ENCODE measurements around the gene ARHGEF19. TPM values are rescaled to one million over a fixed set of nuclear protein-coding genes. Genes with fewer than 3 reads are reported as not detected.

Gene ARHGEF19
- total RNA-seq, 2 donors from 2014 or later: 1.5 to 4.8 TPM

DNA sequence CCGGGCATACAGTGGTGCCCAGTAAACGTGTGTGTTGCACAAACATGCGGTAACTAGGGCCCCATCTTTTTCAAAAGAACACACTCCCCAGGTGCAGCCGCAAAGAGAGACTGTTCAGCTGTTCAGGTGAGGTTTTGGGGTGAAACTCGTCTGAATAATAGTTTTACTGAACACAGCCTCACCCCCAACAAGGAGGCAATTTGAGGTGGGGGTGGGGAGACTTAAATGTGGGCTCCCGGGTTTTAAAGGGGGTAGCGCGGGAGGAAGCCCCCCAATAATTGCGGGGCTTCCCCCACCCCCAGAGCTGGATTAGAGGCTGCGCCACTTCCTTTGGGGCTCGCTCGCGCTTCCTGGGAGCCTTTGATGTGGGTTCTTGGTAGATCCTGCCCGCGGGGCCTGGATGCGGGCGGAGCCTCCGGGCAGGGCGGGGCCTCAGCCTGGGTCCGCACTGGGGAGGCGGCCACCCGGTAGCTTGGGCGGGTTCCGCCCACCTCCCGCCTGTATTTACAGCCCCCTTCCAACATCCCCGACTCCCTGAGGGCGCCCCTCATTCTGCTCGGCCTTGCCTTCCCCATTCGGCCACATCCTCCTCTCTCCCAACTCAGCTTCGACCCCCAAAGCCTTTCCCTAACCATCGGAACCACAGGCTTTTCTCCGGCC is 50.2 kb downstream of the ARHGEF19 start:
- Histone ChIP-seq H3K4me3 (no peak overlapping the region), H3K4me1 (peaks cover 0 to 18% of the 10 kb centered on the region in 2 donors), H3K36me3 (no peaks in the 10 kb centered on the region), H3K27me3 (no peaks in the 10 kb centered on the region), H3K27ac (no peak overlapping the region), H3K9me3 (no peaks in the 10 kb centered on the region)
- DNase-seq (ENCODE audit: low spot score): no peak
- TF ChIP-seq, protein P1, sequence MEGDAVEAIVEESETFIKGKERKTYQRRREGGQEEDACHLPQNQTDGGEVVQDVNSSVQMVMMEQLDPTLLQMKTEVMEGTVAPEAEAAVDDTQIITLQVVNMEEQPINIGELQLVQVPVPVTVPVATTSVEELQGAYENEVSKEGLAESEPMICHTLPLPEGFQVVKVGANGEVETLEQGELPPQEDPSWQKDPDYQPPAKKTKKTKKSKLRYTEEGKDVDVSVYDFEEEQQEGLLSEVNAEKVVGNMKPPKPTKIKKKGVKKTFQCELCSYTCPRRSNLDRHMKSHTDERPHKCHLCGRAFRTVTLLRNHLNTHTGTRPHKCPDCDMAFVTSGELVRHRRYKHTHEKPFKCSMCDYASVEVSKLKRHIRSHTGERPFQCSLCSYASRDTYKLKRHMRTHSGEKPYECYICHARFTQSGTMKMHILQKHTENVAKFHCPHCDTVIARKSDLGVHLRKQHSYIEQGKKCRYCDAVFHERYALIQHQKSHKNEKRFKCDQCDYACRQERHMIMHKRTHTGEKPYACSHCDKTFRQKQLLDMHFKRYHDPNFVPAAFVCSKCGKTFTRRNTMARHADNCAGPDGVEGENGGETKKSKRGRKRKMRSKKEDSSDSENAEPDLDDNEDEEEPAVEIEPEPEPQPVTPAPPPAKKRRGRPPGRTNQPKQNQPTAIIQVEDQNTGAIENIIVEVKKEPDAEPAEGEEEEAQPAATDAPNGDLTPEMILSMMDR (IDR thresholded peaks at IDR 0.05): no peak

DNA sequence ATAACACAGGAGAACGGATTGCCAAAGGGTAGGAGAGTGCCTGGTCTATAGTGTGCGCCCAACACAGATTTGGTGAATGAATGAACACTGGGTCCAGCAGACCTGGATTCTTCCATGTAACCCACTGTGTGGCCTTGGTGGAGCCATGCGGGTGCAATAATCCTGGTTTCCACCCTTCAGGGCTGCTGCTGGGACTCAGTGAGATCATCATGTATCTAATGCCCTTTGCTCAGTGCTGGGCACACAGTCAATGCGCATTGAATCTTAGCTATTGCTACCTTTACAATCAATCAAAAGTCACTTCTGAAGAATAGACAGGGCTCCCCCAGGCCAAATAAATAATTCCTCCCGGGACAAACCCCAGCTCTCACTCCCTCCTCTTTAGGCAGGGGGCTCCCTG is 50.7 kb downstream of the ARHGEF19 start:
- no peak for DNase-seq (ENCODE audit: low spot score)
- H3K27me3 ChIP-seq: no peaks in the 10 kb centered on the region
- H3K36me3 ChIP-seq: no peaks in the 10 kb centered on the region
- TF ChIP-seq, protein P1 (IDR thresholded peaks at IDR 0.05): no peak
- no peaks in the 10 kb centered on the region for H3K9me3 ChIP-seq
- no peak overlapping the region for H3K4me3 ChIP-seq
- peaks cover 0 to 19% of the 10 kb centered on the region in 2 donors for H3K4me1 ChIP-seq
- H3K27ac ChIP-seq: no peak overlapping the region

DNA sequence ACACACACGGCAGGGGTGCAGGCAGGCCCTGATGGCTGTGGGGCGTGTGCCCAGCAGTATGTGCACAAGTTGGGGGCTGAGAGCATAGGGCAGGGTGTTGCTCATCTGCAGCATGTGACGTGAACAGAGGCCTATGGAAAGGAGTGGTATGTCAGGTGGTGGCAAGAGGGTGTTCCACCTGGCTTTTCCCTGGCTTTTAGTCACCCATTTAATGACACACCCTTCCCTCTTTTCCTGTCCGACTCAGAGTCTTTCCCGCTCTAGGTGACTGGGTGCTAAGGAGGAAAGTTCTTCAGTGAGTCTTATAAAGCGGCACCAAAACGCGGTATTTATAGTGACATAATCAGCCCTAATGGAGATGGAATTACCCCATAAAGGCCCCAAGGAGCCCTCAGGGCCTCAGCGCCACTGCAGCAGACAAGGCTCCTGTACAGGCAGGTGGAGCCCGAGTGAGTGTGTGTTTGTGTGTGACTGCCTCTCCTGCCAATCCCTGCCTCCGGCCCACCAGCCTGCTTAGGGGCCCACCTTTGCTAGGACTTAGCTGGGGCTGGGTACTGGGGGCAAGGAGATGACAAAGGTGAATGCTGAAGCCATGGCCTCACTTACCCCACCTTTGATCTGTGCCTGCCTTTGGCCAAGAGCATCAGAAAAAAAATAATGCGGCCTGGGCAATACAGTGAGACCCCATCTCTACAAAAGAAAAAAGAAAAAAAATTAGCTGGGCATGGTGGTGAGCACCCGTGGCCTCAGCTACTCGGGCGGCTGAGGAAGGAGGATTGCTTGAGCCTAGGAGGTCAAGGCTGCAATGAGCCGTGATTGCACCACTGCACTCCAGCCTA is 53.2 kb downstream of the ARHGEF19 start:
- H3K4me1 ChIP-seq: peaks cover 0 to 23% of the 10 kb centered on the region in 2 donors
- no peak for DNase-seq (ENCODE audit: low spot score)
- no peak overlapping the region for H3K27ac ChIP-seq
- TF ChIP-seq, protein P1 (IDR thresholded peaks at IDR 0.05): no peak
- no peaks in the 10 kb centered on the region for H3K27me3 ChIP-seq
- no peaks in the 10 kb centered on the region for H3K9me3 ChIP-seq
- no peak overlapping the region for H3K4me3 ChIP-seq
- no peaks in the 10 kb centered on the region for H3K36me3 ChIP-seq

DNA sequence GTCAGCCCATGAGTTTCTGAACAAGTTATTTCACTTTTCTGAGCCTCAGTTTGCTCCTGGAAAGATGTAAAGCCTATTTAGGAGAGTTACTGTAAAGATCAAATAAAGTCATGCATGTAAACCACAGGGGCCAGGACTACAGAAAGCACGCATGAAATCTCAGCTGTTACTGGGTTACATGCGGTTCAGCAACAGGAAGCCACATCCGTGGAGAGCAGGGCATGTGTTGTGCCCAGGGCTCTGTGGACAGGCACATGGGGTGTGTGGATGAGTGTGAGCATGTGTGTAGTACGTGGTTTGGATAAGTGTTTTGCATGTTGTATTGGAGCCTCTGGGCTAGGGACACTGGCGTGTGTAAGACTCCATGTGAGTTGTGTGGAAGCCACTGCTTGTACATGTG is 54.4 kb downstream of the ARHGEF19 start:
- Histone ChIP-seq H3K4me3 (no peak overlapping the region), H3K4me1 (peaks cover 0 to 32% of the 10 kb centered on the region in 2 donors), H3K9me3 (no peaks in the 10 kb centered on the region), H3K27ac (no peak overlapping the region), H3K27me3 (no peaks in the 10 kb centered on the region), H3K36me3 (no peaks in the 10 kb centered on the region)
- no peak for DNase-seq (ENCODE audit: low spot score)
- TF ChIP-seq, protein P1 (IDR thresholded peaks at IDR 0.05): no peak

DNA sequence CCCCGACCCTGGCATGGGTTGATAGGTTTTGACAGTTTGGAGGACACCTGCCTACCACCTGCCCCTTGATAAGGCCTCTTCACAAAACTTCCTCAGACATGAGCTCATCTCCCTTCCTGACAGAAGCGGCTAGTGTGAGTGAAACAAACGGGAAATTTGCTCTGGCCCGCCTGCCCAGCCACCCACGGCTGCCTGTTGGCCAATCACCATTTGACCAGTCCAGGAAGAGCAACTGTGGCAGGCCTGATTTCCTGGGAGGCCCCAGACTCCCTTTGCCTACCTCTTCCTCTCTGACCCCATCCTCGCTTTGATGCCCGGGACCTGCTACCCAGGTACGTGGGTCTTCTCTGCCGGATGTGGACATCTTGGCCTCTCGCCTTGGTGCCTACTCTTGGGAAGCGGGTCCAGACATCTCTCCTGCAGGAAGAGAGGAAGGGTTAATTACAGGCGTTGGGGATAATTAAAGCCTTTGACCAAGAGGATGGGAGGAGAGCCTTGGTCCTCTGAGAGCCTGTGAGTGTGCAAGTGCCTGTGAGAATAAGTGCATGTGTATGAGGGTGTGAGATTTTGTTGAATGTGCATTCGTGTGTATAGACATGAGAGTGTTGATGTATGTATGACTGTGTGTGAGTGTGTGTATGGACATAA is 55.5 kb downstream of the ARHGEF19 start:
- Histone ChIP-seq H3K4me3 (no peak overlapping the region), H3K27ac (peak overlapping the region; percentile 93 to 96), H3K36me3 (no peaks in the 10 kb centered on the region), H3K9me3 (no peaks in the 10 kb centered on the region), H3K27me3 (no peaks in the 10 kb centered on the region), H3K4me1 (peaks cover 0 to 43% of the 10 kb centered on the region in 2 donors)
- TF ChIP-seq, protein P1 (IDR thresholded peaks at IDR 0.05): no peak
- DNase-seq (ENCODE audit: low spot score): no peak

Data from right atrium auricular region (tissue), 2 donors.